ENCODE measurements around the gene B4GALT1. TPM values are rescaled to one million over a fixed set of nuclear protein-coding genes. Genes with fewer than 3 reads are reported as not detected.

B4GALT1 gene
- total and polyA plus RNA-seq, 9 donors = 35.8 to 226 (median 88.3) TPM

- 92 to 97% (median 96%) methylated on average over 5 of the region's 5 CpGs for WGBS, 3 donors
- intact Hi-C loops (cut with DNase I) = no loop called here
- TF ChIP-seq EP300 (IDR thresholded peaks at IDR 0.05) = no peak
- Histone ChIP-seq H3K9me3 (no peaks in the 10 kb centered on the region), H3K27me3 (no peaks in the 10 kb centered on the region), H3K4me3 (no peak overlapping the region), H3K36me3 (no peaks in the 10 kb centered on the region), H3K27ac (no peak overlapping the region), H3K4me1 (ENCODE audit: insufficient read depth) (peaks cover 8% of the 10 kb centered on the region)
- DNase-seq = no peak
These were observed 56.5 kb downstream of the B4GALT1 start for GRCh38 chr9:33110686-33111085.

GRCh38 chr9:33109850-33110595 is 57.1 kb downstream of the B4GALT1 start:
- H3K27me3 ChIP-seq = no peaks in the 10 kb centered on the region
- TF ChIP-seq EP300 (IDR thresholded peaks at IDR 0.05) (no peak), POLR2A (IDR thresholded peaks at IDR 0.05) (no peak)
- TF ChIP-seq, protein P1, sequence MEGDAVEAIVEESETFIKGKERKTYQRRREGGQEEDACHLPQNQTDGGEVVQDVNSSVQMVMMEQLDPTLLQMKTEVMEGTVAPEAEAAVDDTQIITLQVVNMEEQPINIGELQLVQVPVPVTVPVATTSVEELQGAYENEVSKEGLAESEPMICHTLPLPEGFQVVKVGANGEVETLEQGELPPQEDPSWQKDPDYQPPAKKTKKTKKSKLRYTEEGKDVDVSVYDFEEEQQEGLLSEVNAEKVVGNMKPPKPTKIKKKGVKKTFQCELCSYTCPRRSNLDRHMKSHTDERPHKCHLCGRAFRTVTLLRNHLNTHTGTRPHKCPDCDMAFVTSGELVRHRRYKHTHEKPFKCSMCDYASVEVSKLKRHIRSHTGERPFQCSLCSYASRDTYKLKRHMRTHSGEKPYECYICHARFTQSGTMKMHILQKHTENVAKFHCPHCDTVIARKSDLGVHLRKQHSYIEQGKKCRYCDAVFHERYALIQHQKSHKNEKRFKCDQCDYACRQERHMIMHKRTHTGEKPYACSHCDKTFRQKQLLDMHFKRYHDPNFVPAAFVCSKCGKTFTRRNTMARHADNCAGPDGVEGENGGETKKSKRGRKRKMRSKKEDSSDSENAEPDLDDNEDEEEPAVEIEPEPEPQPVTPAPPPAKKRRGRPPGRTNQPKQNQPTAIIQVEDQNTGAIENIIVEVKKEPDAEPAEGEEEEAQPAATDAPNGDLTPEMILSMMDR (IDR thresholded peaks at IDR 0.05) = no peak
- no peaks in the 10 kb centered on the region for H3K36me3 ChIP-seq
- H3K27ac ChIP-seq = no peak overlapping the region
- H3K9me3 ChIP-seq = no peaks in the 10 kb centered on the region
- intact Hi-C loops (cut with DNase I) = no loop called here
- 79 to 88% (median 83%) methylated on average over 1 of the region's 1 CpG for WGBS, 3 donors
- no peak for DNase-seq
- H3K4me3 ChIP-seq = no peak overlapping the region
- H3K4me1 ChIP-seq (ENCODE audit: insufficient read depth) = peaks cover 8% of the 10 kb centered on the region

DNA sequence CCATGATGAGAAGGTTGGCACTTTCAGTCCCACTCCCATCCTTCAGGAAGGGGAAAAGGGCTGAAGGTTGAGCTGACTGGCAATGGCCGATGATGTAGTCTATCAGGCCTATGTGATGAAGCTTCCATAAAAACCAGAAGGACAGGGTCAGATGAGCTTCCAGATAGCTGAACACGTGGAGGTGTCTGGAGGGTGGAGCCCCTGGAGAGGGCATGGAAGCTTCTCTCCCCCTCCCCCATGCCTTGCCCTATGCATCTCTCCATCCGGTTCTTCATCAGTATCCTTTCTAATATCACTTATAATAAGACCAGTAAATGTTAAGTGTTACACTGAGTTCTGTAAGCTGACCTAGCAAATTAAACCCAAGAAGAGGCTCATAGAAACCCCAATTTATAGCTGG is 58.0 kb downstream of the B4GALT1 start:
- Histone ChIP-seq H3K4me1 (ENCODE audit: insufficient read depth) (peaks cover 8% of the 10 kb centered on the region), H3K27ac (no peak overlapping the region), H3K9me3 (no peaks in the 10 kb centered on the region), H3K36me3 (no peaks in the 10 kb centered on the region), H3K27me3 (no peaks in the 10 kb centered on the region), H3K4me3 (no peak overlapping the region)
- TF ChIP-seq POLR2A (IDR thresholded peaks at IDR 0.05) = no peak
- TF ChIP-seq, protein P1 (IDR thresholded peaks at IDR 0.05) = no peak
- TF ChIP-seq EP300 (IDR thresholded peaks at IDR 0.05) = no peak
- WGBS, 3 donors = 68 to 74% (median 70%) methylated on average over 3 of the region's 3 CpGs
- intact Hi-C loops (cut with DNase I) = no loop called here
- no peak for DNase-seq

- TF ChIP-seq, protein P1 (IDR thresholded peaks at IDR 0.05) = no peak
- no peak for TF ChIP-seq POLR2A (IDR thresholded peaks at IDR 0.05)
- no peak for TF ChIP-seq EP300 (IDR thresholded peaks at IDR 0.05)
- intact Hi-C loops (cut with DNase I) = no loop called here
These were observed 58.7 kb downstream of the B4GALT1 start for GRCh38 chr9:33108472-33108871.

GRCh38 chr9:33107762-33108161 is 59.4 kb downstream of the B4GALT1 start:
- Histone ChIP-seq H3K36me3 (no peaks in the 10 kb centered on the region), H3K27ac (peak overlapping the region in 1 of 2 donors; percentile 23), H3K9me3 (no peaks in the 10 kb centered on the region), H3K27me3 (no peaks in the 10 kb centered on the region), H3K4me1 (ENCODE audit: insufficient read depth) (peaks cover 8% of the 10 kb centered on the region), H3K4me3 (no peak overlapping the region)
- DNase-seq = no peak
- WGBS, 3 donors = 61 to 71% (median 64%) methylated on average over 5 of the region's 5 CpGs
- intact Hi-C loops (cut with DNase I) = no loop called here
- no peak for TF ChIP-seq EP300 (IDR thresholded peaks at IDR 0.05)
- TF ChIP-seq, protein P1 (IDR thresholded peaks at IDR 0.05) = no peak
- no peak for TF ChIP-seq POLR2A (IDR thresholded peaks at IDR 0.05)

More at GRCh38 chr9:33108472-33108871, 58.7 kb downstream of the B4GALT1 start:
- Histone ChIP-seq H3K27ac (no peak overlapping the region), H3K4me3 (no peak overlapping the region), H3K4me1 (ENCODE audit: insufficient read depth) (peaks cover 8% of the 10 kb centered on the region), H3K9me3 (no peaks in the 10 kb centered on the region), H3K27me3 (no peaks in the 10 kb centered on the region), H3K36me3 (no peaks in the 10 kb centered on the region)
- no peak for DNase-seq
- 87 to 91% (median 89%) methylated on average over 3 of the region's 3 CpGs for WGBS, 3 donors

All from ovary (tissue), 9 donors.